ENCODE results near the gene SLC24A3.

SLC24A3 gene

DNA sequence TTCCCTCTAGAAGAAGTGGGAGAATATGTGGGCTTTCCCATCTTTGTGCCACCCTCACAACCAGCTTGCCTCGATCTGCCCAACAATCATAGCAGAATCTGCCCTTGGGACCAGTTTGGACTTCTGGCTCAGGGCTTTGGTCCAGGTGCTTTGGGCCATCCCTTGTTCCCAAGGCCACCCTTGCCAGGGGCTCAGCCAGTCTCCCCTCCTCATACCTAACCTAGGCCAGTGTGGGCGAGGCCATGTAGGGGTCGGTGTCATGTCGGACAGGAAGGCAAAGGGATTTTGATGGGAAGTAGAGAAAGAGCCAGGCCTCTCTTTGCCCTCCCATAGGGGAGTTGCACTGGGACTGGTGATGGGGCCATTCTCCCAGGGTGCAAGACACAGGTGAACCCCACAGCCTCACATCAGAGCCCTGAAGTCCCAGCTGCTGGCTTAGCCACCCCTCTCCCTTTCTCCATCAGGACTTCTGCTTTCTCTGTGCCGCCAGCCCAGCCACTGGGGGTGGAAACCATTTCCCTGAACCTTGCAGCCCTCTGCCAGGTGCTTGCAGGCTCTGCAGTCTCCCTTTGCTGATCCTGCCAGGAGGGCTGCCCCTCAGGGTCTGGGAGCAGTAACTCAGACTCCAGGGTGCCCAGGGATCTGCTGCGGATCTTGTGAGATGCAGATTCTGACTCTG is 60.7 kb downstream of the SLC24A3 start:
- DNase-seq: no peak

DNA sequence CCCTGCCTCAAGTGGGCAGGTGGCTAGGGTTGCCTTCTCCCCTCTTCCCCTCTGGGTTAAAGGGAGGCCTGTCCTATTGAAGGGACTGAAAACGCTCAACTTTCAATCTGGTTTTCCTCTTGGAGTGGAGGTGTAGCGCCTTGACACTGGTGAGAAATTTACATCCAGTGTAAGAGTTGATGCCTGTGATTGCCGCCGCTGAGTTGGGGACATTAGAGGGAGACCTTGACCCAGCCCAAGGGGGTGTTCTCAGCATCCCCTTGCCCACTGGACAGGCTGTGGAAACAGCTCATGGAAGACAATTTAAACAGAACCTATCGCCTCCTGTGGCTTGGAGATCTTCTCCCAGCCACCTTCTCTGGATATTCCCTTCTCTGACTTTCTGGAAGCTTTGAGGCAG is 61.6 kb downstream of the SLC24A3 start:
- DNase-seq: no peak

DNA sequence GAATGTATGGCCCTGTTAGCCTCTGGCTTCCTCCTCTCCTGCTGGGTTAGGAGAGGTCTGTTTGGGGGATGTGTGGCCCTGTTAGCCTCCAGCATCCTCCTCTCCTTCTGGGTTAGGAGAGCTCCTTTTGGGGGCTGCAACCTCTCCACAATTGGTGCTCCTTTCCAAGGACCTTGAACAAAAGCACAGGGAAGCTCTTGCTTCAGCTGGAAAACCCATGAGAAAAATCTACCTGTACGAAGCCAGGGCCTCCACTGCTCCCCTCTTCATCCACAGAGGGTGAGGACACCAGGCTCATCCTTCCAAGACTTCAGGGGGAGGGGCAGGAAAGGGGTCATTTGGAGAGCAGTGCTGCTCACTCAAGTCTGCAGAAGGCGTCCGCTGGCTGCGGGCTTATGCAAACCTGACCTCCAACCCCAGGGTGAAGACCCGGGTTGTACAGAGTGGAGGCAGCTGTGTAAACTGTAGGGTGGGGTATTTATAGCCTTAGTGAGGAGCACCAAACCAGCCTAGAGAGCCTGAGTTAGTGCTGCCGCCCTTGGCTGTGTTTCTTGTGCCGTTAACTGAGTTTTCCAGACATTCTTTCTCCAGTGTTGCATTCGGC is 62.1 kb downstream of the SLC24A3 start:
- DNase-seq: no peak

DNA sequence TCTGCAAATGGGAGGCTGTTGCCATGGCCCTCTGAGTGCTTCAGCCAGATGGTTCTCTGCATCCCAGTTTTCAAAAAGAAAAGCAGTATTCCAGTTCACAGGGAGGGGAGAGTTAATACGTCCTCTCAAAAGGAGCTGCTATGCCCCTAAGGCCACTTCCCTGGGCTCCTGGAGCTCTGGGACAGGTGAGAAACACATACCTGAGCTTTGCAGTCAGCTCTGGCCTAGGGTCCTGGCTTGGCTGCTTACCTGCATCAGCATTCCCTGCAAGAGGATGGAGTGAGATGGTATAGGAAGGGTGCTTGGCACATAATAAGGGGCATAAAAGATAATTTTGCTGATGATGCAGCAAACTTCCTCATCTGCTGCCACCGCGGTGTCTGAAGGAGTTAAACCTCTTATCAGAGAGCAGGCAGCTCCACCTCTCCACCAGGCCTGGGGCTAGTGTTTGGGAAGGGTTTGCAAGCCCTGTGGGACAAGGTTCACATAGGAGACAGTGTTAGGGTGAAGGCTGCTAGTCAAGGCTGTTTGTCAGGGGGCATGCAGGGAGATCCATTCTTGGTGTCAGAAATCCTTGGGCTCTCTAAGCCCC is 62.7 kb downstream of the SLC24A3 start:
- DNase-seq: no peak

DNA sequence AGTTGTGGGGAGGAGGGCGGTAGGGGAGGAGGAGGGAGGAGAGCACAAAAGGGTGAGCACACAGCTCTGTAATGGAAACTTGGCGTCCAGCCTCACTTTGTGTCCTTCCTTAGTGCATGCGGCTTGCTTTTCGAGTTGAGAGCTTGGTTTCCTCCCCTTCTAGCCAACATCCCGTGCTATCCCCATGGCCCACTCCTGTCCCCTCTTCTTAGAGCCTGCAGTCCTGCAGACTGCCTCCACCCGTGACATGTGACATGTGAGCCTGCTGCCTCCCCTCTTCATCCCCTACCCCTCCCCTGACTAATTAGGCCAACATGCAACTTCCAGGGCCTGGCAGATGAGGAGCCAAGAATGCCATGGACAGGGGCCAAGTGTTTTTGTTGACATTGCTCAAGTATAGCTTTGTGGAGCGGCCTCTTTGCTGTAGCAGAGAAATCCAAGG is 63.2 kb downstream of the SLC24A3 start:
- DNase-seq: no peak

DNA sequence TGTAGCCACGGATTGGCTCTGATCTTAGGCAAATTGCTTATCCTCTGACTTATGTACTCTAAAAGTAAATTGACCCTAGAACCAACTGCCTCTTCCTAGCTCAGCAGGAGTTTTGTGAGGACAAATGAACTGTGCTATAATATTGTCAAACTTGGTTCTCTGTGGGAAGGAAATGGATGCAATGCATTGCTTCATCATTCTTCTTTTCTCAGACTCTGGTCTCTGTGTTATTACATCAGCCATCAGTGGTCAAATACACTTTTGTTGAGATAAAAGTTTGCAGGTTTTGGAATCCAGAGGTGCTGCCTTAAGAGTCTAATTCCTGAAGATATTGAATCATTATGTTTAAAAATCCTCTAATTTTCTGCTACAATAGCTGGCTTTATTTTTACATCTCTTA is 64.9 kb downstream of the SLC24A3 start:
- DNase-seq: peak; percentile 14

DNA sequence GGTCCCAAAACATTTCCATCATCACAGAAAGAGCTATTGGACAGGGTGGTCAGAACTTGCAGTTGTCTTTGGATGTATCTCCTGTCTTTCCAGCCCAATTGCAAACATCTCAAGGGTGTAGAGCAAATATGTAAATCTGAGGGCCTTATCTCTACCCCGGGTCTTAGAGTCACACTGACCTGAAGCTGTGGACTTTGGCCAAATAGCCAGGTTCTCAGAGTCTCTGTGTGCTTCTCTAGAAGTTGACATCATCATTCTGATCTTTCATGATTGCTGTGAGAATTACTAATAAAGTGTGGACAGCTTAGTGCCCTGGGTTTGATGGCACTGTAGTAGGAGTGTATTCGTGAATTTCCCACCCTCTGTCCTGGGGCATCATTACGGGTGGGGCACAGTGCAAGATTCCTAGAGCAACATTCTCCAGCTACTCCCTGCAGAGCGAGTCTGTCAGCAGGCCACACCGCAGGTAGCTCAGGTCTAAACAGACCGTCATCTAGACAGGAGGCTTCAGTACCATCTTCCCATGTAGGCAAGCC is 71.1 kb downstream of the SLC24A3 start:
- no peak for DNase-seq

DNA sequence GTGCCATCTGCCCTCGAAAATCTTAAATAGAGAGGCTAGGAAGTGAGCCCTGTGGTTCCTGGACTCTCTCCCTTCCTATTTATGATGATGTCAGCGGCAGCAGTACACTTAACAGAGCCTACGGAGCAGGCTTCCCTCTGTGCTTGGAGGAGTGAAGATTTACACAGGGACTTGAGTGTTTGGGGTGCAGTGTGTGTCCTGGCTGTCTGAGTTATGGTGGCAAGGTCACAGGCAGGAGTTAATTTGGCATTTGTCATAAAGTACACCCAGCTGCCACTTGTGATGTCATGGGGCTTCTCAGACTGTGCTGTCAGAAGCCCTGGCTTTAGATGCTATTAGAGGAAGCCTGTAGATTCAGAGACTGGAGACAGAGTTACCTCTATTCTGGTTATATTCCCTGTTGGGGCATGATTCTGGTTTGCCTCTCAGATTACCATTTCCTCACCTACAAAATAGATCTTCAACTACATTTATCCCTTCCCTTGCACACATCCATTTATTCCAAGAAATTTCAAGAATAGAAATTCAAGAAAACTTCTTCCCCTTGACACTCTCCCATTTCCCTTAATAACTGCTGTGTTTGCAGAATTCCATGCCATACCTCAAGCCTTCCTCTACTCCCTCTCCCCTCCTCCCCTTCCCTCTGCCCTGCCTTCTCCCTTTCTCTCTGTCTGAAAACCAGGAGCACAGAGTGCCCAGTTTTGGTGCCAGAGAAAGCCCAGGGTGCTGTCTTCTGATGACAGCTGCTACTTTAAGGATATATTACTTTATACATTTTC is 72.1 kb downstream of the SLC24A3 start:
- no peak for DNase-seq

DNA sequence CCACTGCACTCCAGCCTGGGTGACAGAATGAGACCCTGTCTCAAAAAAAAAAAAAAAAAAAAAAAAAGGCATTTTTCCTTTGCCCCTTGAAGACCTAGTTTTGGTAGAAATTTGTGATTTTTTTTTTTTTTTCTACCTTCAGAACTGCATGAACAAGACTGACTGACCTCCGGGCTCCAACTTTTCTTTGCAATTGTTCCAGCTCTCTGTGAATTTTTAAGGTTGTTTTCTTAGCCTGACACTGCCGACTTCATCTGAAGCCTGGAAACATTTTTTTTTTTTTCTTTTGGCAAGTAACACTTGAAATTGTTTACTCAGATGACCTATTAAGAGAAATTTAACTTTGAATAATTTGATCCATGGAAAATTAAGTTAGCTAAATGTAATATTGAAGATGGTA is 73.0 kb downstream of the SLC24A3 start:
- DNase-seq: no peak

DNA sequence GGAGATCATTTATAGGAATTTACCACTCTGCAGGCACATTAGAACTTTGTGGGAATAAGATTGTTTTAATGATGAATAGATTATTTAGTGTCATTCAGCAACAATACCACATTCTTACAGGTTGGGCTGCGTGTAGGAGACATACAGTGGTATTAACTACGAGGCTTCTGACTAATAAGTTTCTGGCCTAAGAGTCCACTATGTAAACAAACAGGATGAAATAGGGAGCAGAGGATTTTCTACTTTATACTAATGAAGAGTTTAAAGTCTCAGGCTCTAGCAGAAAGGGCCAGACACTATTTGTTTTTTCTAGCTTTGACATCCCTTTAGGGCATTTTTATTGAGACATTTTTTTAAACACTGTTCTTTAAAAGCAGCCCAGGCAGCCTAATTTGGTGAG is 75.6 kb downstream of the SLC24A3 start:
- no peak for DNase-seq

DNA sequence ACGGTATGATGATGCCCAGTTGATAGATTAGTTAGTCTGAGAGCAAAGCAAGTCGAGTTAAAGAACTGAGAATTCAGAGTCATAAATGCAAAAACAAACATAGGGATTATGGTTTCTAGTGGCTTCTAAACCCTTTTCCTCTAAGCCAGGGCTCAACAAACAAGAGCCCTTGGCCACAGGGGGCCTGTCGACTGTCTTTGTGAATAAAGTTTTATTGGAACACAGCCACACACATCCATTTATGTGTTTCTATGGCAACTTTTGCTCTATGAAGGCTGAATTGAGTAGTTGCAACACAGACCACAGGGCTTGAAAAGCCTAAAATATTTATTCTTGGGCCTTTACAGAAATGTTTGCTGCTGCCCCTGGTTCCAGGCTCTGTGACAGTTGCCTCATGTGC is 76.2 kb downstream of the SLC24A3 start:
- no peak for DNase-seq

DNA sequence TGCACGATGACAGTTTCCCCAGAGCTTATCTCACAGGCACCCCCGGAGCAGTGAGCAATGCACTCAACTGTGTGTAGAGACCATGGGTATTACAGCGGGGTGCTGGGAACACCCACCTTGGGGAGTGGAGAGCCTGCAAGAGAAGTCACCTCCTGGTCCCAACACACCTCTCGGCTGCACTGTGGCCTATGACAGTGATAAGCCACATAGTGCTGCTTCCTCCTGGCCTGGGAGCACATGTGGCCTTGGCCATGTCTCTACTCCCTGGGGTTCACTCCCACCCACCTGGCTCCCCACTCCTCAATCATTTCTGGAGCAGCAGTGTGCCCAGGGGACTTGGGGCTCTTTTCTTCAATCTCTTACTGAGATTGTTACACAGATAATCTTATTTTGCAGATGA is 77.0 kb downstream of the SLC24A3 start:
- no peak for DNase-seq

DNA sequence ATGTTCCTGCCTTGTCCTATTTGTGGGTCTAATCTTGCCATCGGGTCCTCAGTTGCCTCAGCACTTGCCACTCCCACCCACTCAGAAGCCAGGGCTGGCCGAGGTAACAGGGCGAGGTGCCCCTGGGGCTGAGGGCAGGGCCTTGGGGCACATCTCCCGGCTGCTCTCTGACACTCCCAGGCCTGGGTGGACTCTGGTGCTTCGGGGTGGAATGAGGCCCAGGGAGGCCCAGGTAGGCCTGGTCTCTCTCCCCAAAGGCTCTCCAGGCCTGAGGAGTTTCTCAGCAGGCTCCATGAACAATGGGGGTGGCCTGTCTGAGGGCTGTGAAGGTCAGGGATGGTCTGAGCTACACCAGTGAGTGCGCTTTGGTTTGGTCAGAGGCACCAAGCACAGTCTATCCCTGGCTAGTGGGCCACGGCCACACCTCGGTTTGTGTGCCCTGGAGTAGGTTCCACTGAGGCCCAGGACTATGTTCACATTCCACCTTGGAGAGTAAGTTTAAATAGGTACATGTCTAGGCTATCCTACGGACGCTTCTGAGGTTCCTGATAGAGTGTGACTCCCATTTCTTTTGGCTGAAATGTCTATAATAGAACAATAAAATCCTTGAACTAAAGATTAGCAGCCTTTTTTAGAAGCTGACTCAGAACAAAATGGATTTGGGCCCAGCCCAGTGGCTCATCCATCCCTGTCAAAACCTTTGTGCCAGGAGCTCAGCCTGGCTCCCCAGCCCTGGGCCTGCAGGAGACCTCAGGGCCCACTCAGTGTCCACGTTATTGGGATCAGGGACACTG is 78.8 kb downstream of the SLC24A3 start:
- no peak for DNase-seq

DNA sequence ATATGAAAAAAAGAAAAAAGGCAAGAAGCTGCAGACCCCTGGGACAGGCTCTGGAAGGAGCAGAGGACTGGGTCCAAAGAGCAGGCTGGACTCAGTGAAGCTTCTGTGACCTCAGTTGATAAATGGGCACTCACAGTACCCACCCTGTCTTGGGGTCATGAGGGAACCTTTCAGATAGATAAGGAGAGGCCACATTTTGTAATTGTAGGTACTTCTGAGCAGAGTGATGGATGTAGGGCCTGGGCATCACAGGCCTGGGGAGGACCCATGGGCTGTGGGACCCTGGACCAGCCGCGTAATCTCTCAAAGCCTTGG is 79.3 kb downstream of the SLC24A3 start:
- DNase-seq: no peak

DNA sequence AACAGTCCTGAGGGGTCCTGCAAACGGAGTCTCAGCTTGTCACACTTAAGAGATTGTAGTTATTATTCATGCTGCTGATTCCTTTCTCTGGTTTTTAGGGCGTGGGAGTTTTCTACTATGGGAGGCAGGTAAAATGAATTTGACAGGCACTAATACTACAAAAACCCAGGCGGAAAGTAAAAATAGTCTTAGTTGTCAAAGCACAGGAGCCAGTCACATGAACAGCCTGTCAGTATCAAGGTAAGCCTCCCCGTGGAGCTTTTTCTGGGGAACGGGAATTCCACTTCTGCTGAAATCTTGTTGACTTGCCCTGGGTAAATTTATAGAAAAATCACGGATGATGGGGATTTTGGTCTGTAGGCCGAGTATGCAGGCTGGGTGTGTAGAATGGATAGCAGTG is 79.8 kb downstream of the SLC24A3 start:
- DNase-seq: no peak

DNA sequence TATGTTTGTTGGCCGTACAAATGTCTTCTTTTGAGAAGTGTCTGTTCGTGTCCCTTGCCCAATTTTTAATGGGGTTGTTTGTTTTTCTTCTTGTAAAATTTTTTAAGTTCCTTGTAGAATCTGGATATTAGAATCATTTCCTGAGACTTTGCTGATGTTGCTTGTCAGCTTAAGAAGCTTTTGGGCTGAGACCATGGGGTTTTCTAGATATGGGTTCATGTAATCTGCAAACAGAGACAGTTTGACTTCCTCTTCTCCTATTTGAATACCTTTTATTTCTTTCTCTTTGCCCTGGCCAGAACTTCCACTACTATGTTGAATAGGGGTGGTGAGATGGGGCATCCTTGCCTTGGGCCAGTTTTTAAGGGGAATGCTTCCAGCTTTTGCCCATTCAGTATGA is 82.6 kb downstream of the SLC24A3 start:
- DNase-seq: no peak

DNA sequence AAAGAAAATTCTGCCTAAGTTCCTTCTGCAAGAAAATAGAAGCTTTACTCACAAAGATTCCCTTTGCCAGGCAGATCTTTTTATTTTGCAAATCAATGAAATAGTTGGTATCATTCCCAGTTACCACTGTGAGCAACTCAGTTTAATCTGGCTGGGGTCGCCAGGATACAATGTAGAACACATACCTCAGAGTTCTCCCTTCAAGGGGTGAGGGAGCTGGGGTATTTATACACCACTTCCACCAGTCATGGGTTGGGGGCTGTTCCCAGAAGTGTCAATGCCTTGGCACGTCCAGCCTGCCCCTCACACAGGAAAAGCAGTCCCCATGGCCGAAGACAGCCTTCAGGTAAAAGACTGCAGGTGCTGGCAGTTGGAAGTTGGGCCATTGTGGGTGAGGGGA is 86.2 kb downstream of the SLC24A3 start:
- DNase-seq: no peak

DNA sequence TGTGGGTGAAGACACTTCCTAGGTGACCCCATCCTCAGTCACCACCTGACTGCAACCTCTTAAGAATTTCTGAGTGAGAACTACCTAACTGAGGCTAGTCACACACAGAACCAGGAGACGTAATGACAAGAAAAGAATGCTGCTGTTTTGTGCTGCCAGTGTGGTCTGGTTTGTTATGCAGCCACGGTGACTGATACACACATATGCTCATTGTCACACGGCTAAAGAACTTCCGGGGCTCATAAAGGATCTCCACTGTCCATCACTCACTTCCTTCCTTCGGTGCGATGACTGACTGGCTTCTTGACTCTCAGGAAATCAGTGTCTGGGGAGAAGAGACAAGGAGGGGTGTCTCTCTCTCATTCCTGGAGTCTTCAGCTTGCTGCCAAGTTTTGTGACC is 88.0 kb downstream of the SLC24A3 start:
- no peak for DNase-seq

DNA sequence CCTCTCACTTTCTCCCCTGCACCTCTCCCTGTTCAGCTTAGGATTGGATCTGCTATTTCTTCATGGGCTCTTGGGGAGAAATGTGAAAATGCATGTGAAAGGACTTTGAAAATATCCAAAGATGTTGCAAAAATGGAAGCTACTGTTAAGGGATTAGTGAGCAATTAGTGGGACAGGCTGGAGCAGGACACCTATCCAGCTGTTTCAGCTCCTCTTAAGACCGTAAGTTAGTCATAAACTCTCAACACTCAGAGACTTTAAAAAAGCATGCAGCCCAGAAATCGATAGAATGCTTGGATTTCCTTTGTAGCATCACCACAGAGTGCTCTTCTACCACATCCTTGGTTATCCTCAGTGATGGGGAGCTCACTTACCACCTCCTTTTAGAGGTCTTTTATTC is 88.7 kb downstream of the SLC24A3 start:
- no peak for DNase-seq

DNA sequence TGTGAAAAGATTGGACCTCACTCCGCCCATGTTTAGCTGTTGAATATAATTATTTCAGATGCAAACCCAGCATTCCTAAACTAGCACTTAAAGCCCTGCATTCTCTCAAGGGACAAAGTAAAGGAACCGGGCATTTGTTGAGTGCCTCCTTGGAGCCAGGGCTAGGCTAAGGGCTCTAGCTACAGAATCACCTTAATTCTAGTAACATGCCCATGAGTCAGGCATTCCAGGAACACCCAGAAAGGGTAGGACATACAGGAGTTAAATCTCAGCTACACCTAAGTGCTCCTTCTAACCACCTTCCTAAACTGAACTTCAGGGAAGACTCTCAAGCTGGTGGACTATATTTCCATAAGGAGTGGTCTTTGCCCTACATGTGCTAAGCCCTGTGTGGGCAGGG is 89.4 kb downstream of the SLC24A3 start:
- no peak for DNase-seq

DNA sequence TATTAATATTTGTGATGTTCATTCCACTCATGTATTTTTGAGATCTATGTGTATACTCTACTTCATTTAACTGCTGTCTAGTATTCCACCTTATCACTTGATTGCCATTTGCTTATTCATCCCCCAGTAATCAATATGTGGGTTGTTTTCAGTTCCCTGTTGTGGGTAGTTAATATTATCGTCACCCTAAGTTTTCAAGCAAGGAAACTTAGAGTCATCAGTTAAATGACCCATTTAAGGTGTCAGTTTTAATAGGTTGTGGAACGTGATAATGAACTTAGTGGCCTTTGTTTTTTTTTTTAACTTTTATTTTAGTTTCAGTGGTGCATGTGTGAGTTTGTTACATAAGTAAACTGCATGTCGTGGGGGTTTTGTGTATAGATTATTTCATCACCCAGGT is 90.3 kb downstream of the SLC24A3 start:
- no peak for DNase-seq

DNA sequence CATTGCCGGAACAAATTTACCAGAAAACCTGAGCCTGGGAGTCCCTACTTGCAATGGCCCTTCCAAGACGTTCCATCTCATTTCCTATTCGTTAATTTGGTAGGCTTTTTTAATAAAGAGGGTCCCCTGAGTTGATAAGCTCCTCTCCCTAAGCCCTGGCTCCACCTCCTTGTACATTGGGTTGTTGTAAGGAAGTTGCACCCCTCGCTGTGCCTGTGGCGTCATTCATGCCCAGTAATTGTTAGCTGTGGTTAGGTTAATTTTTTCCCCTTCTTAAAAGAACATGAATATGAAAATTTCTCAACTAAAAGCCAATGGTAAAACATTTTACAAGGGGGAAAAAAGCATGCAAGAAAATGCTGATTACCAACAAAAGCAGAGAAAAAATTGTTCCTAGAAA is 91.9 kb downstream of the SLC24A3 start:
- peak; percentile 30 for DNase-seq

DNA sequence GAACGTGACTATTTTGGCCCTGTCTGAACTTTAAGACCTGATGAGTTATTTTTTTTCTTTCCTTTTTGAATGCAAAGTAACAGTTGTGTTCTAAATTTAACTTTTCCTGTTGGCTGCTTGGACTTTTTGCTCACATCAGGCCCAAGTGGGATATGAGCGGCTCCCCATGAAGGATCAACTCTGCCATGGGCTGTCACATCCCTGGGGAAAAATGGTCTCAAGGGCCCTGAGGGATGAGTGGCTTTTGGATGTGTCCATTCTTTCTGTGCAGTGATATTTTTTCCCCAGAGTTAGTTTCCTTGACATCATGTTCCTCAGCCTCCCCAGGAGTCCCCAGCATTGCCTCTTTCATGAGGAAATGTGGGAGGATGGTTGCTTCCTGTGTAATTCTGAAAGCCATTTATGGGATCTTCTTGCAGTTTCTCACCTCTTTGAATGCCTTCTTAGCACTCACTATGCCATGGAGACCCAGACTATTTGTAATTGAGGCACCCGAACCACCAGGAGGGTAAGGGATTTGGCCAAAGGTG is 92.5 kb downstream of the SLC24A3 start:
- peak; percentile 22 for DNase-seq

Data from suppressor macrophage treated with lipopolysaccharide for 4 hours (primary cell).